ENCODE results near the gene MAL. TPM values are rescaled to one million over a fixed set of nuclear protein-coding genes. Genes with fewer than 3 reads are reported as not detected.

Gene MAL
- total RNA-seq, 1 experiment from 2014 or later, result not detected

DNA sequence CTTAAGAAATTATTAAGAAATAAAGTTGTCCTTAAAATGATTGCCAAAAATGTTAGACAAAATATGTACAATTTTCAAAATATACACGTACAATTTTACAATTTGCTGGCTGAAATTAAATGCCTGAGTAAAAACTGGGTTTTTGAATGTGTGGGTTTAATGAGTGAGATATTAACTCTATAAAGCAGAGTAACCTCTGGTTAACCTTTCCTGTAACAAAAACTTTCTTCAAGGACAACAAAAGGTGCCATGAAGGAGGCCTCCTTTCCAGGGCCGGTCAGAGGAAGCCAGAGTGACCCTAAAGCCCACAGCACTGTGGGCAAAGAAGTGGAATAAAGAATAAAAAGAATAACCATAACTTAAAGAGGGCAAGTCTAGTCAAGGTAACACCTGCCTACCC lies 16.5 kb upstream of the MAL start:
- no peak for DNase-seq

GRCh38 chr2:95009412-95009811 lies 16.1 kb upstream of the MAL start:
- H3K36me3 Mint-ChIP-seq (ENCODE audit: insufficient read depth, unreplicated experiment), result no peaks in the 10 kb centered on the region
- no TSS peak for BruUV-seq (replicated peaks)
- H3K4me1 Mint-ChIP-seq (ENCODE audit: low read depth, unreplicated experiment), result no peaks in the 10 kb centered on the region
- no peaks in the 10 kb centered on the region for H3K27me3 ChIP-seq (replicated peaks; ENCODE audit: control insufficient read depth, insufficient read depth, low read length)
- H3K36me3 ChIP-seq (ENCODE audit: control insufficient read depth, insufficient read depth, low read length), result no peaks in the 10 kb centered on the region
- no peak overlapping the region for H3K4me3 Mint-ChIP-seq (ENCODE audit: unreplicated experiment)
- no peak overlapping the region for H3K27ac Mint-ChIP-seq (ENCODE audit: unreplicated experiment)
- H3K9me3 ChIP-seq, result no peaks in the 10 kb centered on the region
- H3K9me3 Mint-ChIP-seq (ENCODE audit: unreplicated experiment), result no peaks in the 10 kb centered on the region
- H3K4me3 ChIP-seq (ENCODE audit: low read depth, low read length), result no peak overlapping the region
- H3K27me3 Mint-ChIP-seq (ENCODE audit: insufficient read depth, unreplicated experiment), result peaks cover 6% of the 10 kb centered on the region
- ChIA-PET CTCF (interaction anchor here (1.1 kb wide), 1 partner anchor 23 kb away, joined by 5 read pairs; no protein-coding TSS in a partner anchor), POLR2A (no interaction called here)
- no peak for DNase-seq
- H3K4me1 ChIP-seq, result no peaks in the 10 kb centered on the region
- intact Hi-C loops (cut with micrococcal nuclease; ENCODE audit: unreplicated experiment), result no loop called here
- no peak for TF ChIP-seq CTCF (IDR thresholded peaks at IDR 0.05; ENCODE audit: insufficient read depth in 1 of 2, low read depth in 1 of 2, low read length in 1 of 2, severe bottlenecking in 1 of 2, unreplicated experiment in 1 of 2)

More for the DNA sequence above, 16.5 kb upstream of the MAL start:
- POLR2A ChIA-PET, result no interaction called here
- Mint-ChIP-seq H3K4me3 (ENCODE audit: unreplicated experiment) (no peak overlapping the region), H3K27me3 (ENCODE audit: insufficient read depth, unreplicated experiment) (peaks cover 6% of the 10 kb centered on the region), H3K36me3 (ENCODE audit: insufficient read depth, unreplicated experiment) (no peaks in the 10 kb centered on the region), H3K4me1 (ENCODE audit: low read depth, unreplicated experiment) (no peaks in the 10 kb centered on the region), H3K27ac (ENCODE audit: unreplicated experiment) (no peak overlapping the region), H3K9me3 (ENCODE audit: unreplicated experiment) (no peaks in the 10 kb centered on the region)
- no peak for TF ChIP-seq CTCF (IDR thresholded peaks at IDR 0.05; ENCODE audit: insufficient read depth in 1 of 2, low read depth in 1 of 2, low read length in 1 of 2, severe bottlenecking in 1 of 2, unreplicated experiment in 1 of 2)
- no TSS peak for BruUV-seq (replicated peaks)
- H3K9me3 ChIP-seq, result no peaks in the 10 kb centered on the region
- CTCF ChIA-PET, result interaction anchor here (1.1 kb wide), 1 partner anchor 23 kb away, joined by 5 read pairs; no protein-coding TSS in a partner anchor
- no peaks in the 10 kb centered on the region for H3K36me3 ChIP-seq (ENCODE audit: control insufficient read depth, insufficient read depth, low read length)
- intact Hi-C loops (cut with micrococcal nuclease; ENCODE audit: unreplicated experiment), result no loop called here
- no peak overlapping the region for H3K4me3 ChIP-seq (ENCODE audit: low read depth, low read length)
- no peaks in the 10 kb centered on the region for H3K27me3 ChIP-seq (replicated peaks; ENCODE audit: control insufficient read depth, insufficient read depth, low read length)
- no peaks in the 10 kb centered on the region for H3K4me1 ChIP-seq

DNA sequence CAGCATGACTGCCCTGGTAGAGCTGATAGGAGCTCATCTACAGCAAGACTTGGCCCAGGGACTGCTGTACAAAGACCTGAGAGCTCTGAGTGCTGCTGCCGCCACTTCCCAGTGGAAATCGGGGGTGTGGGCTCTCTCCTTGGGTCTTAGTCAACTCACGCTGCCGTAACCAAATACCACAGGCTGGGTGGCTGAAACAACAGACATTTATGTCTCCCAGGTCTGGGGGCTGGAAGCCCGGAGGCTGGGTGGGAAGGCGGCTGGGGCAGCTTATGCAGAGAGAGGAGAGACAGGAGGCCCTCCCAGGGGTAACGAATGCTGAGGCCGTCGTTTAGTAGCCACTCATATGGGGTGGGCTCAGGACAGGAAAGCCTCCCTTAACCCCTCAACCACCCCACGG lies 15.4 kb upstream of the MAL start:
- intact Hi-C loops (cut with micrococcal nuclease; ENCODE audit: unreplicated experiment), result no loop called here
- no peak overlapping the region for H3K4me3 Mint-ChIP-seq (ENCODE audit: unreplicated experiment)
- ChIA-PET POLR2A (no interaction called here), CTCF (interaction anchor here (1.1 kb wide), 1 partner anchor 24 kb away, joined by 5 read pairs; no protein-coding TSS in a partner anchor)
- no peaks in the 10 kb centered on the region for H3K27me3 ChIP-seq (replicated peaks; ENCODE audit: control insufficient read depth, insufficient read depth, low read length)
- no TSS peak for BruUV-seq (replicated peaks)
- H3K27ac Mint-ChIP-seq (ENCODE audit: unreplicated experiment), result no peak overlapping the region
- H3K4me1 Mint-ChIP-seq (ENCODE audit: low read depth, unreplicated experiment), result no peaks in the 10 kb centered on the region
- TF ChIP-seq CTCF (IDR thresholded peaks at IDR 0.05; ENCODE audit: insufficient read depth in 1 of 2, low read depth in 1 of 2, low read length in 1 of 2, severe bottlenecking in 1 of 2, unreplicated experiment in 1 of 2), result no peak
- no peak for DNase-seq
- no peak overlapping the region for H3K4me3 ChIP-seq (ENCODE audit: low read depth, low read length)
- no peaks in the 10 kb centered on the region for H3K9me3 ChIP-seq
- no peaks in the 10 kb centered on the region for H3K36me3 ChIP-seq (ENCODE audit: control insufficient read depth, insufficient read depth, low read length)
- no peaks in the 10 kb centered on the region for H3K4me1 ChIP-seq
- H3K36me3 Mint-ChIP-seq (ENCODE audit: insufficient read depth, unreplicated experiment), result no peaks in the 10 kb centered on the region
- no peaks in the 10 kb centered on the region for H3K9me3 Mint-ChIP-seq (ENCODE audit: unreplicated experiment)
- H3K27me3 Mint-ChIP-seq (ENCODE audit: insufficient read depth, unreplicated experiment), result peaks cover 6% of the 10 kb centered on the region

Measured in Caco-2 (cell line).